Lung (tissue), 12 donors: Measurements from ENCODE around the gene NTHL1. TPM values are rescaled to one million over a fixed set of nuclear protein-coding genes. Genes with fewer than 3 reads are reported as not detected.

Experiments
- ATAC-seq: fragments of 200-7000 bp; cut with Tn5 transposase; one replicate; pipeline ENCODE4 v1.9.1; 2020; ENCODE audit warnings: moderate number of reproducible peaks; ENCODE audit not compliant: insufficient read depth, low FRiP score
- DNase-seq, 3 donors: peaks; one replicate each; pipeline ENCODE4 v3.0.0-alpha.2; 2013 to 2017
- H3K27ac ChIP-seq, 2 donors: one replicate each; pipeline ENCODE4 v1.5.1; 2013; ENCODE audit warnings: mild to moderate bottlenecking in 2 of 2, moderate library complexity in 2 of 2, control low read depth in 1 of 2, inconsistent platforms in 1 of 2, low read depth in 1 of 2, low read length in 1 of 2
- H3K27me3 ChIP-seq, 3 donors: one replicate each; pipeline ENCODE4 v1.5.1; 2013; ENCODE audit warnings: low read length in 2 of 3; ENCODE audit not compliant: control insufficient read depth in 3 of 3, insufficient read depth in 3 of 3
- H3K36me3 ChIP-seq, 4 donors: one replicate each; pipeline ENCODE4 v1.5.1; 2013; ENCODE audit warnings: low read length in 4 of 4, mild to moderate bottlenecking in 1 of 4, moderate library complexity in 1 of 4; ENCODE audit not compliant: control insufficient read depth in 4 of 4, insufficient read depth in 4 of 4
- H3K4me1 ChIP-seq, 5 donors: one replicate each; pipeline ENCODE4 v1.5.1; 2013; ENCODE audit warnings: low read length in 5 of 5, mild to moderate bottlenecking in 2 of 5, moderate library complexity in 1 of 5; ENCODE audit not compliant: control insufficient read depth in 5 of 5, insufficient read depth in 5 of 5
- H3K4me3 ChIP-seq: one replicate; pipeline ENCODE4 v1.5.1; 2013; ENCODE audit warnings: mild to moderate bottlenecking, control low read depth, moderate library complexity
- H3K9ac ChIP-seq, 2 donors: one replicate each; pipeline ENCODE4 v1.5.1; 2013; ENCODE audit warnings: low read length in 2 of 2, control low read depth in 1 of 2; ENCODE audit not compliant: insufficient read depth in 1 of 2
- H3K9me3 ChIP-seq, 4 donors: one replicate each; pipeline ENCODE4 v1.5.1; 2013; ENCODE audit warnings: low read length in 3 of 4, mild to moderate bottlenecking in 1 of 4, moderate library complexity in 1 of 4; ENCODE audit not compliant: control insufficient read depth in 4 of 4, insufficient read depth in 3 of 4
- WGBS, 2 donors: extraction: QIAGEN DNeasy Blood & Tissue Kit; methylation state at CpG; one replicate each; pipeline ENCODE4 v1.1.7; 2013; 5-methylcytosine and 5-hydroxymethylcytosine counted together
- polyA plus RNA-seq, 2 donors: library from polyadenylated mRNA; stranded (reverse); fragments of 200-250 nt; gene quantifications; one replicate each; pipeline ENCODE4 v1.2.1, GENCODE V29; 2013
- total RNA-seq, 2 donors: library from RNA; depleted of rRNA in 1 of 2; stranded (reverse); fragments of >200 nt in 1 of 2; gene quantifications; one replicate each; pipeline ENCODE4 v1.2.1, GENCODE V29; 2014 to 2021
- TF ChIP-seq, protein P1 (sequence below): IDR thresholded peaks from 2 replicates; pipeline ENCODE4 v1.5.1; 2012; ENCODE audit warnings: mild to moderate bottlenecking; ENCODE audit errors: control extremely low read depth, extremely low read depth
- donor health status: control.
- donor health status: control.
- donor health status: Bipolar disorder and iron deficiency.
- donor health status: healthy.
- donor health status: DM: yes; HTN: yes; CAD: no.

NTHL1 gene
- total and polyA plus RNA-seq, 4 donors = 19.3 to 43.5 (median 29.1) TPM

DNA sequence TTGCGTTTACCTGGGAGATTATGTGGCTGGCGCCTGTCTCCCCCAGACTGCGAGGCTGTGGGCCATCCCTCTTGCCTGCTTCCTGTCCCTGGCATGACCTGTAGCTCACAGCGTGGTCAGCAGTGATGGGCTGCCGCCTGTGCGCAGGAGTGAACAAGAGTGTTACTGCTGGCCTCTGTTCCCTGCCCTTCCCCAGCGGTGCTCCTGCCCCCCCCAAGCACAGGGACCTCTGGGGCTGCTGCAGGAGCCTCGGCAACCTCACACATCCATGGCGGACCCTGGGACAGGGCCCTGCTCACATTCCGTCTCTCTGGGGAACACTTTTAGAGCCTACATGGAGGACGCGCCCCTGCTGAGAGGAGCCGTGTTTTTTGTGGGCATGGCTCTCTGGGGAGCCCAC lies 10.8 kb upstream of the NTHL1 start:
- ATAC-seq (no peak), DNase-seq (no peak)
- Histone ChIP-seq H3K36me3 (peaks cover 0 to 68% (median 25%) of the 10 kb centered on the region in 4 donors), H3K9ac (no peak overlapping the region), H3K27me3 (no peaks in the 10 kb centered on the region), H3K4me1 (no peaks in the 10 kb centered on the region), H3K9me3 (no peaks in the 10 kb centered on the region), H3K27ac (no peak overlapping the region), H3K4me3 (no peak overlapping the region)
- 90 to 93% methylated on average over 13 of the region's 13 CpGs for WGBS, 2 donors
- TF ChIP-seq, protein P1, sequence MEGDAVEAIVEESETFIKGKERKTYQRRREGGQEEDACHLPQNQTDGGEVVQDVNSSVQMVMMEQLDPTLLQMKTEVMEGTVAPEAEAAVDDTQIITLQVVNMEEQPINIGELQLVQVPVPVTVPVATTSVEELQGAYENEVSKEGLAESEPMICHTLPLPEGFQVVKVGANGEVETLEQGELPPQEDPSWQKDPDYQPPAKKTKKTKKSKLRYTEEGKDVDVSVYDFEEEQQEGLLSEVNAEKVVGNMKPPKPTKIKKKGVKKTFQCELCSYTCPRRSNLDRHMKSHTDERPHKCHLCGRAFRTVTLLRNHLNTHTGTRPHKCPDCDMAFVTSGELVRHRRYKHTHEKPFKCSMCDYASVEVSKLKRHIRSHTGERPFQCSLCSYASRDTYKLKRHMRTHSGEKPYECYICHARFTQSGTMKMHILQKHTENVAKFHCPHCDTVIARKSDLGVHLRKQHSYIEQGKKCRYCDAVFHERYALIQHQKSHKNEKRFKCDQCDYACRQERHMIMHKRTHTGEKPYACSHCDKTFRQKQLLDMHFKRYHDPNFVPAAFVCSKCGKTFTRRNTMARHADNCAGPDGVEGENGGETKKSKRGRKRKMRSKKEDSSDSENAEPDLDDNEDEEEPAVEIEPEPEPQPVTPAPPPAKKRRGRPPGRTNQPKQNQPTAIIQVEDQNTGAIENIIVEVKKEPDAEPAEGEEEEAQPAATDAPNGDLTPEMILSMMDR = no peak

DNA sequence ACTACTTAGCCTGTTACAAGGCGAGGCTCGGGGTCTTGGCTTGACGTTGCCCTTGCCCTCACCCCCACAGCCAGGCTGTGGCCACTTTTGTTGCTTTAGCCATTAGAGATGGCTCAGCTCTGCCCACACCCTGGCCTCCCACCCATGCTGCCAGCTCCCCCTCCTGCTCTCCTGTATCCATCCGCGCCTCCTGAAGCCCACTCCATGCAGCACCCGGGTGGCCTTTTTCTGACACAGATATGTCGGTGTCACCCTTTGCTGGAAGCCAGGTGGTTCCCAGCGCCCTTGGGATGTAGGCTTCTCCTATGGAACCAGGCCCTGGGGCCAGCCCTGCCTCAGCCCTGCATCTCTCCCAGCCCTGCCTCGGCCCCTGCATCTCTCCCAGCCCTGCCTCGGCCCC lies 9.8 kb upstream of the NTHL1 start:
- DNase-seq = no peak
- TF ChIP-seq, protein P1 = no peak
- no peaks in the 10 kb centered on the region for H3K9me3 ChIP-seq
- H3K36me3 ChIP-seq = peaks cover 0 to 68% (median 28%) of the 10 kb centered on the region in 4 donors
- no peak overlapping the region for H3K4me3 ChIP-seq
- H3K9ac ChIP-seq = no peak overlapping the region
- WGBS, 2 donors = 94 to 96% methylated on average over 9 to 10 of the region's 10 CpGs
- H3K4me1 ChIP-seq = no peaks in the 10 kb centered on the region
- H3K27ac ChIP-seq = no peak overlapping the region
- no peak for ATAC-seq
- H3K27me3 ChIP-seq = no peaks in the 10 kb centered on the region

DNA sequence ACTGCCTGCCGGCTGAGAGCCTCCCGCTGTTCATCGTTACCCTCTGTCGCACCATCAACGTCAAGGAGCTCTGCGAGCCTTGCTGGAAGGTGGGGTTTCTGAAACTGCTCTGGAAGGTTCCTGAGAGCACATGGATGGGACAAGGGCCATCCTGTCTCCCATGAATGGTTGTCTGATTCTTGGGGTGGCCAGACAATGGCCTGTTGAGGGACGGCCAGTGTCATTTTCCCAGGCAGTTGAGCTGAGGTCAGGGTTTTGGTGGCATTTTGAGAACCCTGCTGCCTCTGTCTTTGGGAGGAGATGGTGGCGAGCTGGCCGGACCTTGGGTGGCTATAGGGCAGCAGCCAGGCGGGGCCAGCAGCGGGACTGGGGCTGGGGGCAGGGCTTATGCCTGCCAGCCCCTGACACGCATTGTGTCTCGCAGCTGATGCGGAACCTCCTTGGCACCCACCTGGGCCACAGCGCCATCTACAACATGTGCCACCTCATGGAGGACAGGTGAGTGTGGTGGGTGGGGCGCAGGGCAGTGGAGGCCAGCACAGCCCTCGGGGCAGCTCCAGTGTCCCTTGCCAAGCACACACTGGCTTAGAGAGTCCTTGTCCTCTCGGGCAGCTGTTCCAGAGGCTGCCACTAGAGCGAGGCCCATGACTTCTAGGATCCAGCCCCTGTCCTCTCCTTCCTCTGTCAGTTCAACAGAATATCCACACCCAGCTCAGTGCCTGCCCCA lies 9.2 kb upstream of the NTHL1 start:
- DNase-seq (no peak), ATAC-seq (no peak)
- Histone ChIP-seq H3K36me3 (peaks cover 0 to 67% (median 28%) of the 10 kb centered on the region in 4 donors), H3K9ac (no peak overlapping the region), H3K4me1 (no peaks in the 10 kb centered on the region), H3K9me3 (no peaks in the 10 kb centered on the region), H3K27me3 (no peaks in the 10 kb centered on the region), H3K27ac (no peak overlapping the region), H3K4me3 (no peak overlapping the region)
- 93 to 95% methylated on average over 19 of the region's 19 CpGs for WGBS, 2 donors
- TF ChIP-seq, protein P1 = no peak
